ENCODE results near the gene TEN1.

DNA sequence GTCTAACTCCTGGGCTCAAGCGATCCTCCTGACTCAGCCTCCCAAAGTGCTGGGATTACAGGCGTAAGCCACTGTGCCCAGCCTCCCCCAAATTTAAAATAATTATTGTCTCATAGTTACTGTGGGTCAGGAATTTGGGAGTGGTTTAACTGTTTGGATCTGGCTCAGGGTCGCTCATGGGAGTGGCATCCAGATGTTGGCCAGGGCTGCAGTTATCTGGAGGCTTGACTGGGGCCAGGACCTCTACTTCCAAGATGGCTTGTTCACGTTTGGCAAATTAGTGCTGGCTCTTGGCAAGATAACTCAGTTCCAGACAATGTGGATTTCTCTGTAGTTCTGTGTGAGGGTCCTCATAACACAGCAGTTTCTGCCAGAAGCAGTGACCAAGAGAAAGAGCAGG, 8.0 kb downstream of the TEN1 start:
- no peak for TF ChIP-seq YY1 (IDR thresholded peaks at IDR 0.05; ENCODE audit: insufficient read depth, insufficient read length)
- TF ChIP-seq ZNF274 (IDR thresholded peaks at IDR 0.05; ENCODE audit: low read depth, low read length), result no peak
- TF ChIP-seq SUZ12 (IDR thresholded peaks at IDR 0.05; ENCODE audit: extremely low read depth, insufficient read depth, insufficient read length), result no peak
